Gastrocnemius medialis (tissue), 4 donors: Measurements from ENCODE around the gene USE1. TPM values are rescaled to one million over a fixed set of nuclear protein-coding genes. Genes with fewer than 3 reads are reported as not detected.

Experiments
- ATAC-seq, 2 donors: fragments of 150-250 bp; one replicate each; pipeline ENCODE4 v1.9.1; 2016
- DNase-seq, 2 donors: peaks; one replicate each; pipeline ENCODE4 v3.0.0-alpha.2; 2019
- H3K27ac ChIP-seq, 4 donors: fragments of 200-600 bp; sonication (generic); 1 replicate in 1 of 4; 2 replicates in 3 of 4; pipeline ENCODE4 v1.5.1; 2016 to 2018; ENCODE audit warnings: mild to moderate bottlenecking in 2 of 4, moderate library complexity in 1 of 4
- H3K27me3 ChIP-seq, 3 donors: fragments of 200-600 bp; sonication (generic) in 2 of 3; 1 replicate in 1 of 3; 2 replicates in 2 of 3; pipeline versions ENCODE4 v1.5.1 to v1.6.0; 2016 to 2019; ENCODE audit warnings: mild to moderate bottlenecking in 1 of 3, moderate library complexity in 1 of 3
- H3K36me3 ChIP-seq, 2 donors: fragments of 200-600 bp; sonication (generic) in 1 of 2; one replicate each; pipeline ENCODE4 v1.5.1; 2017 to 2018
- H3K4me1 ChIP-seq, 2 donors: fragments of 200-600 bp; sonication (generic) in 1 of 2; one replicate each; pipeline ENCODE4 v1.5.1; 2016 to 2017; ENCODE audit warnings: mild to moderate bottlenecking in 2 of 2
- H3K4me3 ChIP-seq, 4 donors: fragments of 200-600 bp; sonication (generic) in 3 of 4; 1 replicate in 1 of 4; 2 replicates in 3 of 4; pipeline ENCODE4 v1.5.1; 2016 to 2019; ENCODE audit warnings: mild to moderate bottlenecking in 2 of 4
- H3K9me3 ChIP-seq, 3 donors: fragments of 200-600 bp; sonication (generic) in 2 of 3; 1 replicate in 1 of 3; 2 replicates in 2 of 3; pipeline ENCODE4 v1.5.1; 2016 to 2019
- CTCF ChIP-seq, 5 experiments: fragments of 450-650 bp in 3 of 5; fragments of 200-600 bp in 2 of 5; sonication (generic) in 2 of 5; IDR thresholded peaks in 4 of 5; conservative IDR thresholded peaks in 1 of 5; 1 replicate in 4 of 5; 2 replicates in 1 of 5; pipeline ENCODE4 v1.5.1; 2016 to 2019; ENCODE audit warnings: antibody characterized with exemption in 5 of 5, mild to moderate bottlenecking in 3 of 5, moderate library complexity in 3 of 5
- POLR2A ChIP-seq, 2 donors: fragments of 450-650 bp; IDR thresholded peaks; one replicate each; pipeline ENCODE4 v1.6.1; 2017; ENCODE audit warnings: antibody characterized with exemption in 2 of 2, mild to moderate bottlenecking in 2 of 2, moderate library complexity in 2 of 2
- in situ Hi-C, 4 donors: fragments of 200-750 bp; cut with MboI; loops; one replicate each; pipeline versions ENCODE4 v1.15.0 to v1.8.0; 2017; ENCODE audit warnings: low sequenced_read_pairs in 4 of 4
- intact Hi-C: fragments of 100-400 bp; cut with DNase I; formaldehyde crosslinking; loops from one replicate; pipeline ENCODE4 v1.15.1; 2023; ENCODE audit warnings: low total_unique reads
- total RNA-seq, 4 donors: library from RNA; depleted of rRNA; stranded (reverse); fragments of >200 nt; gene quantifications; one replicate each; pipeline versions ENCODE4 v1.1.0 to v1.2.3, GENCODE V29; 2016

The USE1 gene
- total RNA-seq, 4 donors from 2014 or later: 14.1 to 39.9 (median 22.3) TPM

- DNase-seq (no peak), ATAC-seq (no peak)
- TF ChIP-seq POLR2A (IDR thresholded peaks at IDR 0.05) (no peak), CTCF (IDR thresholded peaks at IDR 0.05 in 4 of 5, conservative IDR thresholded peaks at IDR 0.05 in 1 of 5) (no peak)
- Histone ChIP-seq H3K9me3 (no peaks in the 10 kb centered on the region), H3K27me3 (no peaks in the 10 kb centered on the region), H3K4me1 (peaks cover 4 to 7% of the 10 kb centered on the region in 2 donors), H3K4me3 (no peak overlapping the region), H3K27ac (no peak overlapping the region), H3K36me3 (peaks cover 0 to 16% of the 10 kb centered on the region in 2 donors)
- in situ Hi-C loops (no loop called here), intact Hi-C loops (no loop called here)
Measured at GRCh38 chr19:17220207-17220758, 5.1 kb downstream of the USE1 start.

GRCh38 chr19:17225053-17225452 is 9.9 kb downstream of the USE1 start:
- in situ Hi-C loops: no loop called here
- ATAC-seq (no peak), DNase-seq (no peak)
- Histone ChIP-seq H3K36me3 (no peaks in the 10 kb centered on the region), H3K9me3 (no peaks in the 10 kb centered on the region), H3K4me1 (peaks cover 8 to 13% of the 10 kb centered on the region in 2 donors), H3K27ac (no peak overlapping the region), H3K27me3 (no peaks in the 10 kb centered on the region), H3K4me3 (peak overlapping the region in 1 of 4 donors; percentile 77)
- intact Hi-C loops: loop anchor here (5.0 kb wide), 1 partner anchor 88 kb away; no protein-coding TSS in a partner anchor
- TF ChIP-seq POLR2A (IDR thresholded peaks at IDR 0.05) (no peak), CTCF (IDR thresholded peaks at IDR 0.05 in 4 of 5, conservative IDR thresholded peaks at IDR 0.05 in 1 of 5) (no peak)

- H3K4me1 ChIP-seq: peaks cover 8 to 13% of the 10 kb centered on the region in 2 donors
- TF ChIP-seq CTCF (IDR thresholded peaks at IDR 0.05 in 4 of 5, conservative IDR thresholded peaks at IDR 0.05 in 1 of 5): peak in 1 of 5 experiments; percentile 21
- TF ChIP-seq POLR2A (IDR thresholded peaks at IDR 0.05): peak; percentile 88 to 90
- H3K36me3 ChIP-seq: no peaks in the 10 kb centered on the region
- peak; percentile 96 to 97 for ATAC-seq
- intact Hi-C loops (loop anchor here (1.0 to 5.0 kb wide), 5 partner anchors 11 to 151 kb away; partner anchors contain the start of genes BABAM1, HAUS8, MYO9B and USE1), in situ Hi-C loops (no loop called here)
- H3K27me3 ChIP-seq: no peaks in the 10 kb centered on the region
- DNase-seq: peak; percentile 98 to 99
- H3K9me3 ChIP-seq: no peaks in the 10 kb centered on the region
- peak within 1 kb of the TSS; percentile 86 to 91 (median 89) for H3K27ac ChIP-seq
- peak within 1 kb of the TSS; percentile 62 to 95 (median 78) for H3K4me3 ChIP-seq
Measured at GRCh38 chr19:17226002-17226933, 11.1 kb downstream of the USE1 start, which contains the start of gene OCEL1. Gene OCEL1 (plus strand): TSS chr19:17226226. CDS start chr19:17226248, 22 bp downstream.

- no peaks in the 10 kb centered on the region for H3K27me3 ChIP-seq
- in situ Hi-C loops: no loop called here
- H3K36me3 ChIP-seq: peaks cover 0 to 14% of the 10 kb centered on the region in 2 donors
- H3K9me3 ChIP-seq: no peaks in the 10 kb centered on the region
- DNase-seq (peak in 1 of 2 donors; percentile 62), ATAC-seq (no peak)
- H3K27ac ChIP-seq: peak overlapping the region in 3 of 4 donors; percentile 87 to 91 (median 91)
- no peak for TF ChIP-seq CTCF (IDR thresholded peaks at IDR 0.05 in 4 of 5, conservative IDR thresholded peaks at IDR 0.05 in 1 of 5)
- TF ChIP-seq POLR2A (IDR thresholded peaks at IDR 0.05): no peak
- peaks cover 8 to 13% of the 10 kb centered on the region in 2 donors for H3K4me1 ChIP-seq
- H3K4me3 ChIP-seq: no peak overlapping the region
- intact Hi-C loops: loop anchor here (5.0 kb wide), 1 partner anchor 91 kb away; no protein-coding TSS in a partner anchor
Measured at GRCh38 chr19:17227798-17228367, 12.7 kb downstream of the USE1 start.
